Panc1 (cell line): ENCODE measurements around the gene ZNF273.

Experiments used
- SIN3A ChIP-seq: IDR thresholded peaks from 2 replicates; pipeline ENCODE4 v1.6.1; 2012; ENCODE audit warnings: low read depth, mild to moderate bottlenecking, low read length, moderate library complexity, borderline replicate concordance; ENCODE audit not compliant: insufficient read depth
- TF ChIP-seq, protein P1 (sequence below): fragments of 450-650 bp; IDR thresholded peaks from 2 replicates; pipeline ENCODE4 v1.5.1; 2017; ENCODE audit warnings: mild to moderate bottlenecking
- TF ChIP-seq, protein P2 (sequence below), 2 experiments: IDR thresholded peaks; 2 replicates each; pipeline ENCODE4 v1.6.1; 2011 to 2012; ENCODE audit warnings: low read depth in 2 of 2, control low read depth in 1 of 2, low read length in 1 of 2, mild to moderate bottlenecking in 1 of 2, moderate library complexity in 1 of 2; ENCODE audit not compliant: insufficient read depth in 1 of 2

DNA sequence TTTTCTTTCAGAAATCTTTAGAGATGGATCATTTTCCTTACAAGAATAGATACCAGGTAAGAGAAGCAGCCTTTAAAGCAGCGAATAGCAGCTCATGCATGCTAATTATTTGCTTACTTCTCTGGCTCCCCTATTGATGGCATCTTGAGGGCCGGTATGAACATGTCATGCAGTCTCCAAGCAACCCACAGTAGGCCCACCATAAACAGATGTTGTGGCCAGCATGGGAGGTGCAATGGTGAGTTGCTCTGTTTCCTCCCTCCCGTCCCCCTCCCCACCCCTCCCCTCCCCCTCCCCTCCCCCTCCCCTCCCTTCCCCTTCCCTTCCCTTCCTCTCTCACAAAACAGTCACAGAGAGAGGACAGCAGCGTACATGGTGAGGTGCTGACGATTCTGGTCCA lies 9.7 kb upstream of the ZNF273 start:
- TF ChIP-seq, protein P1, sequence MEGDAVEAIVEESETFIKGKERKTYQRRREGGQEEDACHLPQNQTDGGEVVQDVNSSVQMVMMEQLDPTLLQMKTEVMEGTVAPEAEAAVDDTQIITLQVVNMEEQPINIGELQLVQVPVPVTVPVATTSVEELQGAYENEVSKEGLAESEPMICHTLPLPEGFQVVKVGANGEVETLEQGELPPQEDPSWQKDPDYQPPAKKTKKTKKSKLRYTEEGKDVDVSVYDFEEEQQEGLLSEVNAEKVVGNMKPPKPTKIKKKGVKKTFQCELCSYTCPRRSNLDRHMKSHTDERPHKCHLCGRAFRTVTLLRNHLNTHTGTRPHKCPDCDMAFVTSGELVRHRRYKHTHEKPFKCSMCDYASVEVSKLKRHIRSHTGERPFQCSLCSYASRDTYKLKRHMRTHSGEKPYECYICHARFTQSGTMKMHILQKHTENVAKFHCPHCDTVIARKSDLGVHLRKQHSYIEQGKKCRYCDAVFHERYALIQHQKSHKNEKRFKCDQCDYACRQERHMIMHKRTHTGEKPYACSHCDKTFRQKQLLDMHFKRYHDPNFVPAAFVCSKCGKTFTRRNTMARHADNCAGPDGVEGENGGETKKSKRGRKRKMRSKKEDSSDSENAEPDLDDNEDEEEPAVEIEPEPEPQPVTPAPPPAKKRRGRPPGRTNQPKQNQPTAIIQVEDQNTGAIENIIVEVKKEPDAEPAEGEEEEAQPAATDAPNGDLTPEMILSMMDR = no peak
- no peak for TF ChIP-seq SIN3A
- TF ChIP-seq, protein P2, sequence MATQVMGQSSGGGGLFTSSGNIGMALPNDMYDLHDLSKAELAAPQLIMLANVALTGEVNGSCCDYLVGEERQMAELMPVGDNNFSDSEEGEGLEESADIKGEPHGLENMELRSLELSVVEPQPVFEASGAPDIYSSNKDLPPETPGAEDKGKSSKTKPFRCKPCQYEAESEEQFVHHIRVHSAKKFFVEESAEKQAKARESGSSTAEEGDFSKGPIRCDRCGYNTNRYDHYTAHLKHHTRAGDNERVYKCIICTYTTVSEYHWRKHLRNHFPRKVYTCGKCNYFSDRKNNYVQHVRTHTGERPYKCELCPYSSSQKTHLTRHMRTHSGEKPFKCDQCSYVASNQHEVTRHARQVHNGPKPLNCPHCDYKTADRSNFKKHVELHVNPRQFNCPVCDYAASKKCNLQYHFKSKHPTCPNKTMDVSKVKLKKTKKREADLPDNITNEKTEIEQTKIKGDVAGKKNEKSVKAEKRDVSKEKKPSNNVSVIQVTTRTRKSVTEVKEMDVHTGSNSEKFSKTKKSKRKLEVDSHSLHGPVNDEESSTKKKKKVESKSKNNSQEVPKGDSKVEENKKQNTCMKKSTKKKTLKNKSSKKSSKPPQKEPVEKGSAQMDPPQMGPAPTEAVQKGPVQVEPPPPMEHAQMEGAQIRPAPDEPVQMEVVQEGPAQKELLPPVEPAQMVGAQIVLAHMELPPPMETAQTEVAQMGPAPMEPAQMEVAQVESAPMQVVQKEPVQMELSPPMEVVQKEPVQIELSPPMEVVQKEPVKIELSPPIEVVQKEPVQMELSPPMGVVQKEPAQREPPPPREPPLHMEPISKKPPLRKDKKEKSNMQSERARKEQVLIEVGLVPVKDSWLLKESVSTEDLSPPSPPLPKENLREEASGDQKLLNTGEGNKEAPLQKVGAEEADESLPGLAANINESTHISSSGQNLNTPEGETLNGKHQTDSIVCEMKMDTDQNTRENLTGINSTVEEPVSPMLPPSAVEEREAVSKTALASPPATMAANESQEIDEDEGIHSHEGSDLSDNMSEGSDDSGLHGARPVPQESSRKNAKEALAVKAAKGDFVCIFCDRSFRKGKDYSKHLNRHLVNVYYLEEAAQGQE (IDR thresholded peaks at IDR 0.05; ENCODE audit: insufficient read depth in 1 of 2, low read depth in 2 of 2, low read length in 1 of 2) = no peak
